CD4-positive, alpha-beta T cell treated with Interleukin-2 at 100 ng/mL for 4 hours (primary cell): ENCODE measurements around the gene TPD52L1.

Experiments used
- DNase-seq: peaks from one replicate; pipeline ENCODE4 v3.0.0-alpha.2; 2020; ENCODE audit warnings: low spot score

The TPD52L1 gene

DNA sequence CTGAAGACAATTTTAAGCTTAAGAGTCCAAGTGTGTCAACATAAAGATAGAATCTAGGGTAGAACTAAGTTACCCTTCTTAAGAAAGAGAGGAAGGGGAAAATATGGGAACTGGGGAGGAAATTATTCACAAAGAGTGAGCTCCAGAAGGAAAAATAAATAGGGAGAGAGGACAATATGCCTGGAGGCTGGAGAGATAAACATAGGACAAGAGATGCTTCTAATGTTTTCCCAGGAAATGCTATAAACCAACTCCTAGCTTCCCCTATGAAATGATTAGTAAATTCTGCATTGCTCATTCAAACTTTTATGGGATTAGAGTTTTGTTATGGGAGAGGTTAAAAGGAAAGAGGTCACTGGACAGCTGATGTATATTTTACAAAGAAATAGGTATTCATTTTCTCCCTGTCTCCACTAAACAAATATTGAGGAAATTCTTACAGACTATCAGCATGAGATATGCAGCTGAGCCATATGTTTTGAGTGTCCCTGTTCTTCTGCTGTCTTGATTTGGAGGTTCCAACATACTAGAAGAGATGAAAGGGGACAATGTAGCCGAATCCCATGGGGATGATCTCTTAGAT, 22.0 kb downstream of the TPD52L1 start:
- DNase-seq, result no peak

DNA sequence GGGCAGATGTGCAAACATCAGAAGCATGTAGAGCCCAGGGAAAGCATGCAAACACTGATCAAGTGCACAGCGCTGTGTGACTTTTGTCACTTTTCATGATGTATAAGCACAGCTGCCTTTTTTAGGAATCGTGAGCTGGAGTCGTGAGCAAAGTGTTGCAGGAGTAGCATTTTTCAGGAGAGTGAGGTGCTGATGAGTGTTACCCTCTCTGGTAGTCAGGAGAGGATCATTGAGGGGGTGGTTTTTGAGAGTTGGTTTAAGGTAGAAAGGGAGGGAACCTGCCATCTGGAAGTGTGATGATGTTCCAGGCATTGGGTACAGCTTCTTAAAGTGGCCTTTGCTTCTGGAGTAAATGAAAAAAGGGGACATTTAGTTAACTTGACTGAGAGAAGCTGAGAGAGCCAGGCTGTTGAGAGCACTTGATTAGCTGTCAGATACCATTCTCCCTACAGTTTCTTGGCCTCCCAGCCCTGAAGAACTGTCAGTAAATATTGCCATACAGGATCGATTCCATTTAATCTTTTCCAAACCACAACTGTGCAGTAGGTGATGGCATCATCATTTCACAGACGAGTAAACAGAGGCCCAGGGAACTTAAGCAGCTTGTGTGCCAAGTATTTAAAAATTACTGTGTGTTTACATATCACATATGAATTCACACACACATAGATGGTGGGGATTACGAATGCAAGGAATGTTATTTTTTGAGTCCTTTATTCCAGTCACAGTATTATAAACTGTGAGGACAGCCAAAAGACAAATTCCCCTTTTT, 28.9 kb downstream of the TPD52L1 start:
- no peak for DNase-seq

- no peak for DNase-seq
Observed at GRCh38 chr6:125183391-125183790, 29.8 kb downstream of the TPD52L1 start.

DNA sequence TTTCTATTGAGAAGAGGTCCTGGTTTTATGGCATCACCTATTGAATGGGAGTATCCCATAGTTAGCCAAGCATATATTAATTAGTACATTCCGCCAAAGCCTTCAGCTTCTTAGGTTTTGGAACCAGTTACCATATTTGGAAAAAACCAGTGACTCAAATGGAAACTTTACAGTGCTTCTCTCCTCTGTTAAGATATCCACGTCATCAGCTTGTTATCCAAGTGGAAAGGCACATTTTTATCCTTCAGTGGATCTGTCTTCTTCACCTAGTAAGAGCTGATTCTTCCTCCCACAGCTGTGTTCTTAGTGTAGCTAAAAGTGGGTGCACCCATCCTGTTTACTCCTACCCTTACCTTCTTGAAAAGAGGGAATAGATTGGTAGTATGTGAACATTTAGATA, 34.5 kb downstream of the TPD52L1 start:
- DNase-seq, result no peak

DNA sequence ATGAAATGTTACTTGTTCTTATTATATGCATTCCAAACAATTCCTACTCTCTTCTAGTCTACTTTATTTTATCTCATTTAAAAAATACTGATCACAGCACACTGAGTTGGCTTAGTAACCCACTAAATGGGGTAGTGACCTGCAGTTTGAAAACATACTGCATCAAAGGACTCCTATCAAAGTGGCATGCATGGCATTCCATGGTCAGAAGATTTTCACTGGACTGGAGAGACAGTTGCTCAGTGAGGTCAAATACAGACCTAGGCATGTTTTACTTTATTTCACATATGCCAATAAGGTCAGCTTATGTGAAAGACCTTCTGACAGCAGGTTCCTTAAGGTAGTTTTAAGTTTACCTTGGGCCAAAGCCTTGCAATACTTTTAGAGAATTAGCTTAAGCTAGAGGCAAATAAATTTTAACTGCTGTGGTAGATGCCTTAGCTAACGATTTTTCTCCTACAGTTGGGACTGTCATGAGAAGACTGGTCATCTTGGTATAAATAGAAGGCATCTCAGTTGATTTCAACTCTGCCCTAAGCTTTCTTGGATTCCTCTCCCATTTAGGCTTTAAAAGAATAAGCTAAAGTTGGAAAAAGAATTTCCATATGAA, 35.1 kb downstream of the TPD52L1 start:
- no peak for DNase-seq

DNA sequence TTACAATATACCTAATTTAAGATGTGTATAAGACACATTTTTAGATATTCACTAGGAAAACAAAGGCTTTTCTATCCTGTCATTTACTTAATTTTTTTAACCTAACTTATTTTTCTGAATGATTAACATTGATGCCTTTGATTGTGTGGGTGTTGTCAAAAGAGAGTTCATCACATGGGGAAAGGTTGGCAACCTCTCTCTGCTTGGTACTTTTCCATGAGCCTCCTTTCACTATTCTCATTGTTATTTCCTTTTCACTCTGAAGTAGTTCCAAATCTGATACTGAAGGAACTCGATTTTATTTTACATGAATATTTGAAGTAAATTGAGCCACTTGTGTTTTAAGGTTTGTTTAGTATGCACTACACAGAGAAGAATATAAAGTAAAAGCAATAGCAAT, 35.9 kb downstream of the TPD52L1 start:
- no peak for DNase-seq

DNA sequence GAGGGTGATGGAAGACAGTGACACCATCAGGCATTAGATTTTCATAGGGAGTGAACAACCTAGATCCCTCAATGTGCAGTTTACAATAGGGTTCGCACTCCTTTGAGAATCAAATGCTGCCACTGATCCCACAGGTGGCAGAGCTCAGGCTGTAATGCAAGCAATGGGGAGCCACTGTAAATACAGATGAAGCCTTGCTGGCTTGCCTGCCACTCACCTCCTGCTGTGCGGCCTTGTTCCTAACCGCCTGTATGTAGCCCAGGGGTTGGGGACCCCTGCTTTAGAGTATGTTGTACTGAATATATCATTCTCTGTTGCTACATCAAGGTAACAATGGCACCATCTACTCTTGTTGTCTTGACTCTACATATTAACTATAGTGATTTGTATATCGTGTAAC, 37.1 kb downstream of the TPD52L1 start:
- no peak for DNase-seq

DNA sequence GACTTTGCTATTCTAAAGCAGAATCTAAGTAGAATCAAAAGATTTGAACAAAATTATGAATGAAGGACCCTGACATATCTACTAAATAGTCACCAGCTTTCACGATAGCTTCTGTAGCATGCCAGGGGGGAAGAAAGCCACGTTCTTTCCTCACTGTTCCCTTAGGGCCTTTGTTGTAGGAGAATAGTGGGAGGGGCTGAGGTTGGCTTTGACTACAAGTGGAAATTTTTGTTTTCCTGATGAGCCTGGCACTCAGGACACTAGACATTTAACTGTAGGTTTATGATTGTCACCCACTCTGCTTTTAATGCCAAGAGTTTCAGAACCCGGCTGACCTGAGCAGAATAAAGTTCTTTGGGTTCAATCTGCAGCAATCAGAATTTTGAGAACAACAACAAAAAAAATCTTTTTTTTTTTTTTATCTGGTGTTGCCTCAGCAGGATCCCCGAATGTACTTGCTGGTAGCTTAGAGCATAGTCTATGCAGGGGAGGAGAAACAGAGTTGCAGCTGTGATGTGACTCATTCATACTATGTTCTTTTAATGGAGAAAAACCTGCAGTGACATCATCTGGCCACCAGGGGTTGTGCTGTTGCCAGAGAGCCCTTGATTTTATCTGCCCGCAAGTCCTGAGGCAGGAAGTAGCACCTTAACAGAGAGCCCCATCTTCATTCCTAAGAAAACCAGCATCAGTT, 38.5 kb downstream of the TPD52L1 start:
- peak; percentile 72 for DNase-seq

DNA sequence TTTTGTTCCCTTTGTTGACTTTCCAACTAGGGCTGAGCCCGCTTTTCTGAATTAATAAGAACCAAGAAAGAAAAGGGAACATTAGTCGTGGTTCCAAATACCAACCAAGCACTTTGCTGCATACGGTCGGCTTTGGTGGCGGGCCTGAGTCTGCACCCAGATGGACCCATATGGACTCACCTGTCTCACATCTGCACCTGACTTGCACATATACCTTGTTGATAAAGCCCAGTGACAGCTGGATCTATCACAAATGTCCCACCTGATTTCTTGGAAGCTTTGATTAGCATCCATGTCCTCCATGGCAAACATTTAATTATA, 39.0 kb downstream of the TPD52L1 start:
- DNase-seq, result no peak

GRCh38 chr6:125193208-125193607, 39.6 kb downstream of the TPD52L1 start:
- DNase-seq, result no peak

GRCh38 chr6:125194941-125195340, 41.4 kb downstream of the TPD52L1 start:
- no peak for DNase-seq

- no peak for DNase-seq
Observed at GRCh38 chr6:125195526-125195925, 42.0 kb downstream of the TPD52L1 start.

DNA sequence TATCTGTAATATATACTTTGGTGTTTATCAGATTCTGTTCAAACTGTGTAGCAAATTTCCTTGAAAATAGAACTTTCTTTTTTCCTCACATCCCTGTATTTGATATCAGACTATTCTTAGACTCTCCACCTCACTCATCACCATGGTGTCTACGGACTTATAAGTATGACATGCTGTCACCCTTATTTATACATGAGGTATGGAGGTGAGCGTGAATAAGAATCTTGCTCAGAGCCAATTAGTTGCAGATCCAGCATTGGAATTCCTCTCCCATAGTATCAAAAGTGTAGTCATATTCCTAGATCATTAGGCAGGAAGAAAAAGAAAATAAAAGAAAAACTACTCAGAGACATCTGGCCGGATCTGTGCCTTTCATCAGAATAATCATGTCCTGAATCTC, 43.0 kb downstream of the TPD52L1 start:
- no peak for DNase-seq

DNA sequence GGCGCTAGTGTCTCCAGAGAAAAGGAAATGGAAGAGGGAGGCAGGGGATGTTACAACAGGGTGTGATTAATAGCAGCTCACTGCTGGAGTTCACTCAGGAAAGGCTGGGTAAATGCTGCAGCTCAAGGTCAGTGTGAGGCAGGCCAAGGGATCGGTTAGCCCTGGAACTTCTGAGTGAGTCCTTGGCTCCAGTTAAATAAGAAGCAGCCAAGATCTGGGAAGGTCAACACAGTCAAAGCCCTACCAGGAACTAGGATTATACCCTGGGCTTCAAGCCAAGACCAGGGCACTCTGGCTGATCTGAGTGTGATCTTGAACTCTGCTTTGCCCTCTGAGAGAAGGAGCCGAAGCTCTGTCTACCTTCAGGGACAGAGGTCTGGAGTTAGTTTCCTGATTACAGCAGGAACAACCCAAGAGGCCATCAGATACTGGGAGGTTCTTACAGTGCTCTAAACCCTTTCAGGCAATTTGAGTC, 44.3 kb downstream of the TPD52L1 start:
- no peak for DNase-seq

DNA sequence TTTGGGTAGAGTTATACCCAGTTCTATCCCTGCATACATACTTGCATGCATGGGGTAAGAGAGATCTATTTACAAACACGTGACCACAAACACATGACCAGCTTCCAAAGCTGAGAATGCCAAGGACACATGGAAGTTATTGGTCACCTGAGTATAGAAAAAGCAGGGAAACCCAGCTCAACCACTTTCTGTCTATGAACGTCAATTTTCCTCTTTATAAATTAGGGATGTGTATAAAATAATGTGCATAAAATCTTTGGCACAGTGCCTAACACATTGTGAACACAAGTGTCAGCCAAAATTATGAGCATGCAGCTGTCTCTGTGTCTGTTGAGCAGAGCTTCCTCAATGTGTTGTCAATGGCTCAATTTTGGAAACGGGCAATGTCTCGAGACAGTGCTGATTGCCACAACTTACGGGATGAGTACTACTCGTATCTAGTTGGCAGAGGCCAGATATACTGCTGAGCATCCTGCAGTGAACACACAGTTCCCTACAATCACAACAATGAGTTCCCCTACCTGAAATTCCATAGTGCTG, 44.9 kb downstream of the TPD52L1 start:
- no peak for DNase-seq

GRCh38 chr6:125200941-125201340, 47.4 kb downstream of the TPD52L1 start:
- DNase-seq, result no peak

DNA sequence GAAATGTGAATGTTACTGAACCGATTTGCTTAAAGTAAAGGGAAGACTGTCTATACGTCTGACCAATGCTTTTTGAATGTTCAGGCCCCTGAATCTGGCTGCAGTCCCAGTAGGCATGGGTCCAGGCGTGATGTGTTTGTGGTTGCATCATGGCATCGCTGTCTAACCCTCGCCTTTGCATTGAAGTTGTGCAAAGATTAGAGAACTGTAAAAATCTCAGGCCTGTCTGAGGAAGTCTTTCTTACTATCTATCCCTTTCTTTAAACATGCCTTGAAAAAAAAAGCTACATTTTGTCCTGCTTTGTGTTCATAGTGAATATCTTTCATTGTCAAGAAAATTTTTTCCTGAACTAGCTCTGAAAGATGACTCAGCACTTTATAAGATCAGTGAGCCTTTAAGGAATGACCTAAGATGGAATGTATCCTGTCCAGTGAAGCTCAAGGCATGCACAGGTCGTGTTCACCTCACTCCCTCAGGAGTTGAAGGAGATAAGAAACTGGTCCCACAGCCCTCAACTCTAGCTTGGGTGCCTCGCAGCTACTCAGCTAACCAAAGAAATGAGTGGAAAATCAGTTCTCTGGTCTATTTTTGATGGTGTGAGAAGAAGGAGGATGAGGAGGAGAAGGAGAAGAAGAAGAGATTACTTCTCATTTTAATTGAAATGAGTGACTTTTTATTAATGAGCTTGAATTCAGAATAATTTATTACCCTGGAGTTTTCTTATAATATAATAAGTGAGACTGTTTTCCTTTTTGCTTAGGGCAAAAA, 48.6 kb downstream of the TPD52L1 start:
- DNase-seq, result no peak

GRCh38 chr6:125203395-125203794, 49.8 kb downstream of the TPD52L1 start:
- no peak for DNase-seq

GRCh38 chr6:125205931-125206330, 52.4 kb downstream of the TPD52L1 start:
- no peak for DNase-seq

DNA sequence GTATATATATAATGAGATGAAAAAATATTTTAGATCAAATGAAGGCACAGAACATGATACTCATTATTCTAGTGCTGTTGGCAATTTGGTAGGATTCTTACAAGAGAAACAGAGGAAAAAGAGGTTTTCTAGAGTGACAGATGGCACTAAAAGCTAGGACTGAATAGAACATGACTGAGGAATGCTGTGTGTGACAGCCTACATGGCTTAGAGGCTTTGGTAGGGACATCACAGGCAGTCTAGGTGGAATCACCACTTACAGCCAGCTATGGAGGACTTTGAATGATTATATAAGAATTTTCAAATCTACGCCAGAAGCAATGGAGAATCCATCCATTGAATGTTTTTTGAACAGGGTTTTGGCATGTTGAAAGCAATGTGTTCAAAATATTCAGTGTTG, 52.8 kb downstream of the TPD52L1 start:
- DNase-seq, result no peak

DNA sequence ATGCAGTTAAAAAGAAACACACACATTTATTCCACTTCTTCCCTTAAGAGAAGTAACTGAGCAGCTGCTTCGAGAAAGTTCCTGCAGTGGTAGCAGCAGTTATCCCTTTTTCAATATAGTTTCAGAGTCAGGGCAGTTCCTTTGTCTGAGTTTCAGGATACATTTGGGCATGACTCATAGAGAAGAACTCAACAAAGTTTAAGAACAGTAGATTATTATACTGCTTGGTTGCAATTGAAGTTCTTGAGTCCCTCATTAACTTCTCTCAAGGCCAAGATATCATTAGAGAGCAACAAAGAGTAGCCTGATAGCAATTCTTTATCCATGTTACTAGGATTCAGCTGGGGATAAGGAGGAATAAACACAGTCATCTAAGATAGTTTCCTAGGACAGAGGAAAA, 54.4 kb downstream of the TPD52L1 start:
- no peak for DNase-seq
